NT2/D1 (cell line): Measurements from ENCODE around the gene JAKMIP2.

Source experiments
- SUZ12 ChIP-seq: IDR thresholded peaks from 2 replicates; pipeline ENCODE4 v1.6.1; 2011; ENCODE audit not compliant: insufficient read length, insufficient read depth; ENCODE audit errors: extremely low read depth
- YY1 ChIP-seq: IDR thresholded peaks from 2 replicates; pipeline ENCODE4 v1.6.1; 2011; ENCODE audit not compliant: insufficient read length, insufficient read depth
- ZNF274 ChIP-seq: IDR thresholded peaks from 2 replicates; pipeline ENCODE4 v1.6.1; 2011; ENCODE audit warnings: mild to moderate bottlenecking, low read depth, low read length

DNA sequence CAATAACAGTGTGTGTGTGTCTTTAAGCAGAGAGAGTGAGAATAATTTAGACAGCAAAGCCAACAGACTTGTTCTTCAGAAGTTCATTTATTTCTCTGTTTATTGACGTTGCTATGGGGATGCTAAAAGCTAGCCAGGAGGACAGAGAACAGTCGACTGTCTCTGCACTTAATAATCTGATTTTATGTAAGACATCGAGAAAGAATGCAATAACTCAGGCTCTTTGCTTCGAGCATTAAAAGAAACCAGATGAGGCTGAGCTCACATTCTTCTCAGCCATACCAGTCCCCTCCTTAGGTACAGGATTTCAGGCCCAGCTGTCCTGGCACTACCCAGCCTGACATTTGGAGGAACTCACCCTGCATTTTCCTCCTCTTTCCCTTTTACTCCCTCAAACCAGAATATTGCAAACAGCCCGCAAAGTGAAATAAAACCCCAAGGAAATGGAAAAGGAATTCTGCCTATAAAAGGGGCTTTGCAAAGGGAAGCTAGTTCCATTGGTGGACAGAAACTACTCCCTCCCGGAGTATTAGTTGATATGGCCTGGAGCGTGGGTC, 228.2 kb downstream of the JAKMIP2 start:
- no peak for TF ChIP-seq YY1
- no peak for TF ChIP-seq ZNF274
- no peak for TF ChIP-seq SUZ12
